ENCODE measurements around the gene PRKAR1B. TPM values are rescaled to one million over a fixed set of nuclear protein-coding genes. Genes with fewer than 3 reads are reported as not detected.

PRKAR1B gene
- total and polyA plus RNA-seq, 10 donors: 9.9 to 39.5 (median 23.5) TPM

DNA sequence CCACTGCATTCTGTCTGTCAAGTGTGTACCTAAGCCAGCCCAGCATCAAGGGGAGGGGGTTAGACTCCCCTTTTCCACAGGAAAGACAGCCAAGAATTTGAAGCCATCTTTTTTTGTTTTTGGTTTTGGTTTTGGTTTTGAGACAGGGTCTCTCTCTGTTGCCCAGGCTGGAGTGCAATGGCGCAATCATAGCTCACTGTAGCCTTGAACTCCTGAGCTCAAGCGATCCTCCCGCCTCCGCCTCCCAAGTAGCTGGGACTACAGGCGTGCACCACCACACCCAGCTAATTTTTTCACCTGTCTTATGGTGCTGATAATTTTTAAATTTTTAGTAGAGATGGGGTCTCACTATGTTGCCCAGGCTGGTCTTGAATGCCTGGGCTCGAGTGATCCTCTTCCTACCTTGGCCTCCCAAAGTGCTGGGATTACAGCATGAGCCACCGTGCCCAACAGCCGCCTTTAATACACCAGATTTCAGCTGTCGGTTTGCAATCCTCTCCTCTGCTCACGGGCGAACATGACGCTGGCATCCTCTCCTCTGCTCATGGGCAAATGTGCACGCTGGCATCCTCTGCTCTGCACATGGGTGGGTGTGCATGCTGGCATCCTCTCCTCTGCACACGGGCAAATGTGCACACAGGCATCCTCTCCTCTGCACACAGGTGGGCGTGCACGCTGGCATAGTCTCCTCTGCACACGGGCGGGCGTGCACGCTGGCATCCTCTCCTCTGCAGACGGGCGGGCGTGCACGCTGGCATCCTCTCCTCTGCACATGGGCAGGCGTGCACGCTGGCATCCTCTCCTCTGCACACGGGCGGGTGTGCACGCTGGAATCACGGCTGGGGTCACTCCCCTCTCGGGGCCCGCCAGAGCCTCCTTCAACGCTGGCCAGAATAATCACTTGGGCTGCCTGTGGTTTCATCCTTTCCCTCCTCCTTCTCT is 151.4 kb downstream of the PRKAR1B start:
- DNase-seq: no peak
- no peaks in the 10 kb centered on the region for H3K27me3 ChIP-seq (replicated peaks in 1 of 7)
- no peak overlapping the region for H3K27ac ChIP-seq
- no peaks in the 10 kb centered on the region for H3K9me3 ChIP-seq
- peaks cover 0 to 34% (median 1%) of the 10 kb centered on the region in 6 donors for H3K36me3 ChIP-seq
- intact Hi-C loops (cut with DNase I; ENCODE audit: low total_unique reads): no loop called here
- H3K4me3 ChIP-seq: no peak overlapping the region
- H3K4me1 ChIP-seq: no peaks in the 10 kb centered on the region
- 83 to 95% (median 90%) methylated on average over 31 to 33 of the region's 33 CpGs for WGBS, 5 donors
- no peak for TF ChIP-seq POLR2AphosphoS5 (IDR thresholded peaks at IDR 0.05)
- TF ChIP-seq POLR2A (IDR thresholded peaks at IDR 0.05): no peak
- TF ChIP-seq, protein P1, sequence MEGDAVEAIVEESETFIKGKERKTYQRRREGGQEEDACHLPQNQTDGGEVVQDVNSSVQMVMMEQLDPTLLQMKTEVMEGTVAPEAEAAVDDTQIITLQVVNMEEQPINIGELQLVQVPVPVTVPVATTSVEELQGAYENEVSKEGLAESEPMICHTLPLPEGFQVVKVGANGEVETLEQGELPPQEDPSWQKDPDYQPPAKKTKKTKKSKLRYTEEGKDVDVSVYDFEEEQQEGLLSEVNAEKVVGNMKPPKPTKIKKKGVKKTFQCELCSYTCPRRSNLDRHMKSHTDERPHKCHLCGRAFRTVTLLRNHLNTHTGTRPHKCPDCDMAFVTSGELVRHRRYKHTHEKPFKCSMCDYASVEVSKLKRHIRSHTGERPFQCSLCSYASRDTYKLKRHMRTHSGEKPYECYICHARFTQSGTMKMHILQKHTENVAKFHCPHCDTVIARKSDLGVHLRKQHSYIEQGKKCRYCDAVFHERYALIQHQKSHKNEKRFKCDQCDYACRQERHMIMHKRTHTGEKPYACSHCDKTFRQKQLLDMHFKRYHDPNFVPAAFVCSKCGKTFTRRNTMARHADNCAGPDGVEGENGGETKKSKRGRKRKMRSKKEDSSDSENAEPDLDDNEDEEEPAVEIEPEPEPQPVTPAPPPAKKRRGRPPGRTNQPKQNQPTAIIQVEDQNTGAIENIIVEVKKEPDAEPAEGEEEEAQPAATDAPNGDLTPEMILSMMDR (IDR thresholded peaks at IDR 0.05 in 8 of 11, conservative IDR thresholded peaks at IDR 0.05 in 3 of 11): no peak

DNA sequence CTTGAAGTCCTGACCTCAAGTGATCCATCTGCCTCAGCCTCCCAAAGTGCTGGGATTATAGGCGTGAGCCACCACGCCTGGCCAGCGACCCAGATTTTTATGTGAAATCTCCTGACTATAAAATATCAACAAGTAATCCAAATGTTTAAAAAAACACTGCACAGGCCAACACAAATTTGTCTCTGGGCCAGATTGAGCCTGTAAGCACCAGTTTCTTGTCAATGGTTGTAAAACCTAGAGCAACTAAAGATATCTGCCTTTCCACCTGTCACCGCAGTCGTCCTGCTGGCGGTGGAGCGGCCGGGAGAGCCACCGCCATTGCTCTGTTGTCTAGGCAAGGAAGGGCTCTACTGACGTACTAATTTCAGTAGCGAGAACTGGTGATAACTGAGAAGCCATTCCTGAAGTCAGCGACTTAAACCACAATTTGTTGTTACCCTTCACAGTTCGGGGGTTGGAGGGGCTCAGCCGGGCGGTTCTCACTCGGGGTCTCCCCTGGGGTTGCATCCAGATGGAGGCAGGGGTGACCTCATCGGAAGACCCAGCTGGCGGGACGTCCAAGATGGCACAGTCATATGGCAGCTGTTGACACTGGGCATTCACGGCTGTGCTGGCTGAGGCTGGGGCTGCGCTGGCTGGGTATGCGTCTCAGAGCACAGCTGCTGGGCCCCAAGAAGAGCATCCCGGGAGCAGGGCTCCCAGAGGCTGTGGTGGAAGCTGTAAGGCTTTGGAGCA is 152.3 kb downstream of the PRKAR1B start:
- Histone ChIP-seq H3K4me3 (no peak overlapping the region), H3K4me1 (no peaks in the 10 kb centered on the region), H3K27ac (no peak overlapping the region), H3K27me3 (replicated peaks in 1 of 7) (no peaks in the 10 kb centered on the region), H3K9me3 (no peaks in the 10 kb centered on the region), H3K36me3 (peaks cover 0 to 34% (median 1%) of the 10 kb centered on the region in 6 donors)
- 95 to 97% (median 96%) methylated on average over 22 to 23 of the region's 23 CpGs for whole genome bisulfite sequencing, 5 donors
- TF ChIP-seq POLR2AphosphoS5 (IDR thresholded peaks at IDR 0.05): no peak
- TF ChIP-seq POLR2A (IDR thresholded peaks at IDR 0.05): no peak
- TF ChIP-seq, protein P1 (IDR thresholded peaks at IDR 0.05 in 8 of 11, conservative IDR thresholded peaks at IDR 0.05 in 3 of 11): no peak
- intact Hi-C loops (cut with DNase I; ENCODE audit: low total_unique reads): no loop called here
- DNase-seq: no peak

DNA sequence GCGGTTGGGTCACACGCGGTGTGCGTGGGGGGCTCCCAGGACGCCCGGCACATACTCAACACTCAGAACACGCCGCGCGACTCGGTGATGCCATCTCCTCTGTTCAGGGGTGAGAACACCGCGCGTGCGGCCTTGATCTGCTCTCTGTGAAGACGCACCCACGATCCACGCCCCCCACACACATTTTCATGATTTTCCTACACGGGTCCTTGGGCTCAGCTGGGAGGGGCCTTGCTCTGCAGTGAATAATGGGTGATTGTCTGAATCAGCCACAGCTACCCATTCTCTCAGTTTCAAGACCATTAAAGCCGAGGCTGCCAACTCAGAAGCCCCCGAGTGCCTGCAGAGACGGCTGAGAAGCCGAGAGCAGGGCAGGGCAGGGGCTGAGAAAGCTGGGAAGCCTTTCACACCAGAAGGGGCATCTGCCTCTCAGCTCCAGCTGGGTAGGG is 153.1 kb downstream of the PRKAR1B start:
- no peaks in the 10 kb centered on the region for H3K9me3 ChIP-seq
- no peak overlapping the region for H3K27ac ChIP-seq
- TF ChIP-seq, protein P1 (IDR thresholded peaks at IDR 0.05 in 8 of 11, conservative IDR thresholded peaks at IDR 0.05 in 3 of 11): no peak
- no peak for TF ChIP-seq POLR2AphosphoS5 (IDR thresholded peaks at IDR 0.05)
- no peak for TF ChIP-seq POLR2A (IDR thresholded peaks at IDR 0.05)
- DNase-seq: no peak
- 89 to 95% (median 94%) methylated on average over 23 of the region's 23 CpGs for WGBS, 5 donors
- H3K4me1 ChIP-seq: no peaks in the 10 kb centered on the region
- peaks cover 0 to 31% (median under 1%) of the 10 kb centered on the region in 6 donors for H3K36me3 ChIP-seq
- no peaks in the 10 kb centered on the region for H3K27me3 ChIP-seq (replicated peaks in 1 of 7)
- intact Hi-C loops (cut with DNase I; ENCODE audit: low total_unique reads): no loop called here
- H3K4me3 ChIP-seq: no peak overlapping the region
